Urinary bladder (tissue), 4 donors: ENCODE results near the gene SLC16A4. TPM values are rescaled to one million over a fixed set of nuclear protein-coding genes. Genes with fewer than 3 reads are reported as not detected.
A peak's percentile ranks its signal among the peaks of the same experiment; 100 is the strongest.
"Not testable (repeated sequence)": the region's sequence is repeated elsewhere in the genome, so short reads cannot be mapped to it uniquely, and the experiment has no call there.

Source experiments
- DNase-seq: peaks from one replicate; pipeline ENCODE4 v3.0.0-alpha.2; 2015; ENCODE audit errors: extremely low spot score
- H3K27ac ChIP-seq: one replicate; pipeline ENCODE4 v1.5.1; 2013; ENCODE audit warnings: low read depth, mild to moderate bottlenecking, moderate library complexity
- H3K36me3 ChIP-seq: one replicate; pipeline ENCODE4 v1.6.1; 2013; ENCODE audit warnings: mild to moderate bottlenecking, moderate library complexity; ENCODE audit not compliant: insufficient read depth
- H3K4me1 ChIP-seq: one replicate; pipeline ENCODE4 v1.6.1; 2013; ENCODE audit warnings: mild to moderate bottlenecking, moderate library complexity; ENCODE audit not compliant: insufficient read depth
- H3K4me3 ChIP-seq: one replicate; pipeline ENCODE4 v1.5.1; 2013; ENCODE audit warnings: low read depth, low read length
- WGBS: extraction: QIAGEN DNeasy Blood & Tissue Kit; methylation state at CpG from one replicate; pipeline ENCODE4 v1.1.7; 2013; 5-methylcytosine and 5-hydroxymethylcytosine counted together
- polyA plus RNA-seq: library from polyadenylated mRNA; stranded (reverse); fragments of 200-250 nt; gene quantifications from one replicate; pipeline ENCODE4 v1.2.3, GENCODE V29; 2013
- total RNA-seq: library from RNA; depleted of rRNA; stranded (reverse); fragments of >200 nt; gene quantifications from one replicate; pipeline ENCODE4 v1.2.3, GENCODE V29; 2014
- donor health status: healthy with polysubstance abuse.
- donor health status: healthy.

SLC16A4 gene
- total RNA-seq (15.4 TPM), polyA plus RNA-seq (3.6 TPM)

DNA sequence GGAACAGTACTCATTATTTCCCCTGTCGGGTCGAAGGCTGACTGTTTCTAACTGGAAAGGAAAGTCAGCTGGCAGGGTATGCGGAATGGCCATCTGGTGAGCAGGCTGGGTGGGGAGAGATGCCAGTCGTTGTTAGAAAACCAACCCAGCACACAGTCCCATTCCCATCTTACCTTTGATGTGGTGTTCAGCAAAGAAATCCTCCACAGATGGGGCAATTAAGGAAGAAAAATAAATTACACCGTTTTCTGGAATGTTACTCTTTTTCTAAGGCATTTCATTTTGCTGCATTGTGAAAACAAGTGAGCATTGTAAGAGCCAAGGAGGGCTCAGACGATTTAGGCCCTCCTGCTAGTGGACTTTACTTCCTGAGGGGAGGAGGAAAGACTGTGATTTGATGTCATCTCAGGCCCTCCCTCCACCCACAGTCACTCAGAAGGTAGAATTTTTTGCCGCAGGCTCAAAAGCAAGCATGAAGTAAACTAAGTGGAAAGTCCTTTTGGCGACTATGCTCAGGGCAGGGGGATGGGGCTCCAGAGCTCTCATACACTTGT is at the start of gene SLC16A4:
TSS of gene SLC16A4 (minus strand) at position 335 of the 554 bp plus-strand sequence. CDS start 1,703 bp downstream, outside the sequence.
- DNase-seq, result no peak
- WGBS, result 24% methylated on average over 8 of the region's 8 CpGs
- Histone ChIP-seq H3K4me3 (peak within 1 kb of the TSS; percentile 2), H3K4me1 (no peaks in the 10 kb centered on the region), H3K27ac (no peak within 1 kb of the TSS), H3K36me3 (no peaks in the 10 kb centered on the region)

DNA sequence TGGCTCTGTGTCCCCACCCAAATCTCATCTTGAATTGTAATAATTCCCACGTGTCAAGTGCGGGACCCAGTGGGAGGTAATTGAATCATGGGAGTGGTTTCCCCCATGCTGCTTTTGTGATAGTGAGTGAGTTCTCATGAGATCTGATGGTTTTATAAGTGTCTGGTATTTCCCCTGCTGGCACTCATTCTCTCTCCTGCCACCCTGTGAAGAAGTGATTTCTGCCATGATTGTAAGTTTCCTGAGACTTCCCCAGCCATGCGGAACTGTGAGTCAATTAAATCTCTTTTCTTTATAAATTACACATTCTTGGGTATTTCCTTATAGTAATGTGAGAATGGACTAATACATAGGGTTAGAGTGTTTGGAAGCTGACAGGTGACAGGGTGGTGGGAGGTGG is 49.0 kb upstream of the SLC16A4 start:
- H3K27ac ChIP-seq, H3K4me1 ChIP-seq, H3K4me3 ChIP-seq, DNase-seq, H3K36me3 ChIP-seq: not testable (repeated sequence)
- 84% methylated on average over 3 of the region's 3 CpGs for WGBS

DNA sequence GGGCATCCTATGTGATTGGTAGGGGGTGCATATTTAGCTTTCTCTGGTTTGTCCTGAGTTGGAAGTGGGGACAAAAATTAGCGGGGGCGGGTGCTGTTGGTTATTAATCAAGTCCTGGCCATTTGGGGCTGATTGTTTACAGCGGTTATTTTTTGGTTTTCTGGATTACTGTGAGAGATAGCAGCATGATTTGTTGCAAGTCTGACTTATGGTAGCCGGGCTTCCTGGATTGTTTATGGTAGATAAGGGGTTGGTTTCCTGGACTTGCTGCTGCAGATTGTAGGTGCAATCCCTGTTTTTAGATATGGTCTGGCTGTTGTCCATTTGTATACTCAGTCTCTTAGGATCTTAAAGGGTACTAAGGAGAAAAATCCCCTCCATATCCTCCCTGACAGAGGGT is 48.1 kb upstream of the SLC16A4 start:
- 42% methylated on average over 4 of the region's 4 CpGs for WGBS

DNA sequence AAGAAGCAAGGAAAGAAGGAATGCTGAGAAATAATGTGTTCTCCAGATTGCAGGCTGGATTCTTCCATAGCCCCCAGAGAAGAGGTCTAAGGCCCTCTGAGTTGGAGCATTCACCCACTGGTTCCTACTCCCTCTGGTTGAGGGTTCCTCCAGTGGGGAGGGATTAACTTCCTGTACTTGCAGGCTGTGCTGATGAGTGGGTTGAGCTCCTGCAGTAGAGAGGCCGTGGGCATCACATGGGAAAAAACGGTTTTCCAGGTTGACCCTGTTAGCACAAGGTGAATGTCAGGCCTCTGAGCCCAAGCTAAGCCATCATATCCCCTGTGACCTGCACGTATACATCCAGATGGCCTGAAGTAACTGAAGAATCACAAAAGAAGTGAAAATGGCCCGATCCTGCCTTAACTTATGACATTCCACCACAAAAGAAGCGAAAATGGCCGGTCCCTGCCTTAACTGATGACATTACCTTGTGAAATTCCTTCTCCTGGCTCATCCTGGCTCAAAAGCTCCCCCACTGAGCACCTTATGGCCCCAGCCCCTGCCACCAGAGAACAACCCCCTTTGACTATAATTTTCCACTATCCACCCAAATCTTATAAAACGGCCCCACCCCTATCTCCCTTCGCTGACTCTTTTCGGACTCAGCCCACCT is 46.9 kb upstream of the SLC16A4 start:
- not testable (repeated sequence) for H3K4me3 ChIP-seq, DNase-seq, H3K36me3 ChIP-seq, H3K4me1 ChIP-seq, H3K27ac ChIP-seq
- 80% methylated on average over 9 of the region's 9 CpGs for WGBS

More for the DNA sequence above, 48.1 kb upstream of the SLC16A4 start:
- H3K36me3 ChIP-seq, result no peaks in the 10 kb centered on the region
- no peaks in the 10 kb centered on the region for H3K4me1 ChIP-seq
- no peak overlapping the region for H3K27ac ChIP-seq
- DNase-seq, result no peak
- no peak overlapping the region for H3K4me3 ChIP-seq

DNA sequence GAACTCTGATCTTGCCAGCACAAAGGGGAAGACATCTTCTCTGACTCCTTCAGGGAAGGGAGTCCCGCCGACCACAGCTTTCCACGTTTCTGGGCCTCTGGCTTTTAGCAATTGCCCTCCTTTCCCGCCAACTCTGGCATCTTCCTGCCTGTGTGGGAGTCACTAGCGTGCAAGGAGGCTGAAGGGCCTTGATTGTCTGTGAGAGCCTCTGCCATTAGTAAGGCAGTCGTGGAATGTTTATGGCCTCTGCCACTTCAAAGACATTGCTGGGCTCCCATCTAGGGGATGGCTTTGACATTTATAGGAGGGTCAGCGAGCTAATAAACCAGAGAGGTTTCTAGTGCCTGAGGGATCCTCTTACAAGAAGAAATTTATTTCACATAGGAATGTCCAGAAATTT is 45.8 kb upstream of the SLC16A4 start:
- DNase-seq, result peak; percentile 43
- Histone ChIP-seq H3K27ac (no peak overlapping the region), H3K4me3 (no peak overlapping the region), H3K36me3 (no peaks in the 10 kb centered on the region), H3K4me1 (no peaks in the 10 kb centered on the region)
- 49% methylated on average over 7 of the region's 7 CpGs for WGBS

DNA sequence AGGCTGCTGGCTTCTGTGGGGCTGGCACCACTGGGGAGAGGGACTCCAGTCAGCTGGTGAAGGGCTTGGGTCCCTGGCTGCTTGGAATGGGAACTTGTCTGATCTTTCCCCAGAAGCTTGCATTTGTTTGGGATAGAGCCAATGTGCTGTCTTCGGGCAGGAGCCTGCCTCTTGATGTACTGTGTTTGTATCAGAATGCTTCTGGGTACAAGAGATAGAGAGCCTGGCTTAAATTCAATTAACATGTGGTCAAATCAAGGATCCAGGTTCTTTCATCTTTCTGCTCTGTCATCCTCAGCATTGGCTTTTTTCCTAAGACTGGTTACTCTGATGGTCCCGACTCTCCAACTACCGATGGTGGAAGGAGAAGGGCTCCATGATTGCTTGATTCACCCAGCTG is 44.1 kb upstream of the SLC16A4 start:
- 66% methylated on average over 3 of the region's 3 CpGs for WGBS
- Histone ChIP-seq H3K27ac (no peak overlapping the region), H3K4me1 (no peaks in the 10 kb centered on the region), H3K4me3 (no peak overlapping the region), H3K36me3 (no peaks in the 10 kb centered on the region)
- no peak for DNase-seq

DNA sequence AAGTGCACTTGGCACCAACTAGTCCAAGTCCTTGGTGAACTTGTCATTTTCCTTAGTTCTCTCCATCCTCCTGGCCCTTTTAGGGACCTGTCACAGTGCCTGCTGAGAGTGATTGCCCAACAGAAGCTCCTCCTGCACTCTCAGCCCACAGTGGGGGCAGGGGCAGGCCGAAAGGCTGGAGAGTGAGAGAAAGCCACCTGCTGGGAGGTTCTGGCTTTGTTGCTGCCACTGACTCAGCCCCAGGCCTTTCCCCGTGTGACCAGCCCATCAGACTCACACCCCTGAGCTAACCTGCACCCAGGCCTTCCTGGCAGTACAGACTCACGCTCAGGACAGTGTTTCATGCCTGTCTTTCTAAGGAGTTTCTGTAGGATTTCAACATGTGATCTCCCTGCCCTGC is 43.0 kb upstream of the SLC16A4 start:
- no peak overlapping the region for H3K4me3 ChIP-seq
- no peak overlapping the region for H3K27ac ChIP-seq
- H3K36me3 ChIP-seq, result no peaks in the 10 kb centered on the region
- DNase-seq, result no peak
- WGBS, result 38% methylated on average over 3 of the region's 3 CpGs
- no peaks in the 10 kb centered on the region for H3K4me1 ChIP-seq

DNA sequence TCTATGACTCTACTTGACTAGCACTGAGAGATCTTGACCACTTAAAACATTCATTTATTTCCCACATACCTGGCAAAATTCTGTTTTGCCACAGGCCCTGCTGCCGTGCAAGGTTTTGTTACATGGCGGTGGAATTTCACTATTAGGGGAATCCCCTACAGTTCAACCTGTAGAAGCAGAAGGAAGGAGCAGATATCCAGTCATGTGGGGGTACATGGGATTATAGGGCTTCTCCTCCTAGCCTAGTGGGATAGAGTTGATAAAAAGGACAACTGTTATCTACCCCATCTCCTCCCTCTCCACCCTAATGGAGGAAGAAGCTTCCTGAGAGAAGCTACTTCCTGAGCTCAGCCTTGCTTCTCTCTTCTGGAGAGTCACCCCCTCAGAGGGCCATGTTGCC is 42.4 kb upstream of the SLC16A4 start:
- Histone ChIP-seq H3K36me3 (no peaks in the 10 kb centered on the region), H3K4me3 (no peak overlapping the region), H3K4me1 (no peaks in the 10 kb centered on the region), H3K27ac (no peak overlapping the region)
- WGBS, result 85% methylated on average over 2 of the region's 2 CpGs
- DNase-seq, result no peak

DNA sequence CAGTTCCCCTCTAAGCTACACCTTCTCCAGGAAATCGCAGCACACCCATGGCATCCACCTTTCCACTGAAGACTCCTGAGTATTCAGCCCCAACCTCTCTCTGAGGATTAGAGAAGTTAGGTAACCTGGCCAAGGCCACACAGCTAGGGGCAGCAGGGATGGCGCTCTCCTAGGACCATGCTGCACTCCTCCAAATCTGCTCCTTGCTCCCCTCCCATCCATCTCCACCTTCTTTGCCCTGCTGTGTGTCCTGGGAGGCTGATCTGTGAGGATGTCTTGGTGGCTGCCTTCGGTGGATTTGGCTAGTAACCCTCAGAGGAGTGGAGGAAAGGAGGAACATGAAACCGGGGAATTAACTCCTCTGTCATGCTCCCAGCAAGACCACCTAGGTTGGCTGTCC is 40.1 kb upstream of the SLC16A4 start:
- Histone ChIP-seq H3K27ac (no peak overlapping the region), H3K36me3 (no peaks in the 10 kb centered on the region), H3K4me1 (no peaks in the 10 kb centered on the region), H3K4me3 (no peak overlapping the region)
- DNase-seq, result no peak
- 80% methylated on average over 4 of the region's 4 CpGs for WGBS

DNA sequence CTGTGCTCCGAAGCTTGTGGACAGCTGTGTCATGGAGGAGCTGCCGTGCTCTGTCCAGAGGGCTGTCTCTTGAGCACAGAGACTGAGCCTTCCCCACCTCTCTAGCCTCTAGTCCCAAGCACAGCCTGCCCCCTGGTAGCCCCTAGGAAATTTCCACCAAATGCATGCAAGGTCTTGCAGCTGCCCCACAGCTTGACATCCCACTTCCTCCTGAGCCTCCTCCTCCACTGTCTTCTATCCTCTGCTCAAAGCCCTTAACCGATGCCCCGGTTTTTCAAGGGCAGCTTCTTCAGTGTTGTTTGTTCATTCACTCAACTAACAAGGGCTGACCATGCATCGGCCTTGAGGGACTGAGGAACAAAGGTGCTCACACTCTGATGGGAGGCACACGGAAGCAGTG is 39.5 kb upstream of the SLC16A4 start:
- 71% methylated on average over 6 of the region's 6 CpGs for WGBS
- no peaks in the 10 kb centered on the region for H3K36me3 ChIP-seq
- no peak overlapping the region for H3K27ac ChIP-seq
- no peak overlapping the region for H3K4me3 ChIP-seq
- DNase-seq, result no peak
- no peaks in the 10 kb centered on the region for H3K4me1 ChIP-seq

DNA sequence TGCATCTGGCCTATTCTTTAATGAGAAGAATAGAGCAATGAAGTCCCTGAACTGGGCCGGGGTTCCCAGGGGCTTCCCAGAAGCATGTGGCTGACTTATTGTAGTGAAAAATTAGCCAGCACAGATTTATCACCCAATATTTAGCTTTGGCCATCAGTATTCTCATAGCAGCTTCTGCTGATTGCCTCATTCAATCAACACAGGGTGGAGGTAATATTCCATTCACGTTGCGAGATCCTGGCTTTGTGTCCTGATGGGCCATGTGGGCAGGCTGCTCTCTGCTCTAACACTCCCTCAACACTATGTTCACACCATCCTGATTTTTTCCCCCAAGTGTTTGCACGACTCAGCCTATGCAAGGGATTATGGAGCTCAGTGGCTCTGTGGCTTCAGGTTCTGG is 38.1 kb upstream of the SLC16A4 start:
- DNase-seq, result no peak
- no peak overlapping the region for H3K4me3 ChIP-seq
- WGBS, result 69% methylated on average over 4 of the region's 4 CpGs
- H3K4me1 ChIP-seq, result no peaks in the 10 kb centered on the region
- no peak overlapping the region for H3K27ac ChIP-seq
- H3K36me3 ChIP-seq, result no peaks in the 10 kb centered on the region

DNA sequence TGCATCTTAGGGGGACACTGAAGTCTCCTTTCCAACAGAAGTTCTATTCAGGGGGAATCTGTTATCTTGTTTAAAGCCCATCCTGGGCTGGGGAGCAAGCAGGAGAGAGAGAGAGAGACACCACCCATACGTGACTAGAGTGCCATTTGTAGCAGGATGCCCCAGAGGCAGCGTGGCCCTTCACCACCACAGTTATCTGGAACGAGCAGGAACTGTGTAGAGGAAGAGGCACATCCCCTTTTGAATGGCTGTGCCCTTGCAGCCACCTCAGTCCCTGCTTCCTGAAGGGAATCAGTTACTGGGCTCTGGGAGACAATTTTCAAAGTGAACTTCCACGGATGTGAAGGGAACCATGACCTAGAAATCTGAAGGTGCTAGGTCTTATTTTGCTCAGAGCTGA is 36.0 kb upstream of the SLC16A4 start:
- no peak overlapping the region for H3K27ac ChIP-seq
- H3K36me3 ChIP-seq, result no peaks in the 10 kb centered on the region
- 46% methylated on average over 4 of the region's 4 CpGs for WGBS
- H3K4me3 ChIP-seq, result no peak overlapping the region
- no peaks in the 10 kb centered on the region for H3K4me1 ChIP-seq
- no peak for DNase-seq

DNA sequence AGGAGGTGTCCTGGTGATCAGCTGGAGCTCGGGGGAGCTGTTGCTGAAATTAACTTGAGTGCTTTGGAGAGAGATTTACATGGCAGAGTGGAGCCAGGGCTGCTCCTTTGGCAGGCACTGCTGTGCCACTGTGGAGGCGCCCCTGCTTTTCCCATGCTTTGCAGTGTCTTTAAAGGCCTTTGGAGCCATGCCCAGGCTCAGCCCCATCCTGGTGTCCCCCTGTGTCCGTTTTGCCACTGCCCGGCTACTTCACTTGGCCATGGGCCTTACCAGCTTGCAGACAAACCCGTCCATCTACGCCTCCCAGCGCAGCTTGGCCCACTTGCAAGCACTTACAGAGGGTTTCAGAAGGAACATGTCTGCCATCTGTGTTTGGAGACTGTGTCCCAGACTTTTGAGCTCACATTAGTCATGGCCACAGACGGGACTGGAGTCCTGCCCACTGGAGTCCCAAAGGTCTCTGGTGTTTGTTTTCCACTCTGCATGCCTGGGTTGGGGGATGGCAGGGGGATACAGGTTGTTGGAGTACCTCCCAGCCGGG is 34.9 kb upstream of the SLC16A4 start:
- Histone ChIP-seq H3K36me3 (no peaks in the 10 kb centered on the region), H3K4me1 (no peaks in the 10 kb centered on the region), H3K4me3 (no peak overlapping the region), H3K27ac (no peak overlapping the region)
- 57% methylated on average over 9 of the region's 9 CpGs for WGBS
- DNase-seq, result no peak

DNA sequence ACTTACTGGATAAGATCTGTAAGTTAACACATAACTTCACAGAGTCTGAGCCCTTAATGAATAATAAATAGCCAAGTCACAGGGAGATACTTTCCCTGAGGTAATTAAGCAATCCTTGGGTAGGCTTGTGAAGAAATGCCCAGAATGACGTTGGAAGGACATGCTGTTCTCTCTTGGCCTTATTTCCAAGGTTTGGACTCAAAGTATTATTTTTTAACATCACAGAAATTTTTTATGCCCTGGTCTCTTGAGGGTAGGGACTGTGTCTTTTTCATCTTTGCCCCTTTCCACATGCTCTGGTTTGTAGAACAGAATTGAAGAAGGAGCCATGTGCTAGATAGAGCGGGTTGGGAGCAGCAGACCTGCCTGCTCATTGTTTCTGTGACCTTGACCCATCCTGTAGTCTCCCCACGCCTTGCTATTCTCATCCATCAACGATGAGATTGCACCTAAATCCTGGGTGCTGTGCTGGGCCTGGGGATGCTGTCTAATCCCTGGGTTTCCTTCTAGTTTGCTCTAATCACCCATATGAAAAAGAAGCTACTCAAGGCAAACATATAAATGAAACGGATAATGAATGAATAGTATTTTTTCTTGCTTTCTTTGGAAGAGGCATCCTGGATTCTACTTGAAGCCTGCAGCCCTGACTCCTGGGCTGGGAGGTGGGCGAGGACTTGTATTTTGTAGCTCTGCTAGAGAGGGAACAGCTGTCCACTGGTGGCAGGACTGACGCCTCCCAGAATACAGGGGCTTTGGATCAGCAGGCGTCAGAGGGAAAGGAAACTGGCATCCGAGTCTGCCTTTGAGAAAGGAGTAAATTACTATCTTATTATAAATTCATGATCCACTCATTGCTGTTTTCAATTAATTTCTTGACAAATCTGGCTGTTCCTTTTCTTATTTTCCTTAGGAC is 34.1 kb upstream of the SLC16A4 start:
- DNase-seq, result no peak
- Histone ChIP-seq H3K36me3 (no peaks in the 10 kb centered on the region), H3K27ac (no peak overlapping the region), H3K4me3 (no peak overlapping the region), H3K4me1 (no peaks in the 10 kb centered on the region)
- WGBS, result 56% methylated on average over 9 of the region's 9 CpGs
